Heart left ventricle (tissue), 16 donors: ENCODE data around the gene PTOV1. TPM values are rescaled to one million over a fixed set of nuclear protein-coding genes. Genes with fewer than 3 reads are reported as not detected.

Experiments used
- ATAC-seq, 4 donors: fragments of 200-7000 bp; cut with Tn5 transposase; one replicate each; pipeline ENCODE4 v1.9.1; 2020 to 2022; ENCODE audit warnings: moderate library complexity in 4 of 4, mild to moderate bottlenecking in 3 of 4, moderate number of reproducible peaks in 1 of 4
- DNase-seq, 5 donors: peaks; one replicate each; pipeline ENCODE4 v3.0.0-alpha.2; 2020
- H3K27ac ChIP-seq, 12 donors: fragments of 200-600 bp; sonication (generic) in 4 of 12; one replicate each; pipeline versions ENCODE4 v1.5.0 to v1.8.0; 2016 to 2022; ENCODE audit warnings: mild to moderate bottlenecking in 2 of 12
- H3K27me3 ChIP-seq, 9 donors: fragments of 200-600 bp; sonication (generic) in 2 of 9; one replicate each; pipeline versions ENCODE4 v1.5.1 to v1.8.0; 2016 to 2022; ENCODE audit warnings: mild to moderate bottlenecking in 3 of 9
- H3K36me3 ChIP-seq, 9 donors: fragments of 200-600 bp; sonication (generic) in 2 of 9; one replicate each; pipeline versions ENCODE4 v1.5.0 to v1.8.0; 2018 to 2022; ENCODE audit warnings: mild to moderate bottlenecking in 2 of 9
- H3K4me1 ChIP-seq, 12 donors: fragments of 200-600 bp; sonication (generic) in 4 of 12; one replicate each; pipeline versions ENCODE4 v1.5.0 to v1.8.0; 2016 to 2022; ENCODE audit warnings: mild to moderate bottlenecking in 3 of 12
- H3K4me3 ChIP-seq, 12 donors: fragments of 200-600 bp; sonication (generic) in 4 of 12; one replicate each; pipeline versions ENCODE4 v1.5.0 to v1.8.0; 2017 to 2022; ENCODE audit warnings: mild to moderate bottlenecking in 9 of 12, moderate library complexity in 4 of 12
- H3K9me3 ChIP-seq, 12 donors: fragments of 200-600 bp; sonication (generic) in 4 of 12; one replicate each; pipeline versions ENCODE4 v1.5.0 to v1.8.0; 2016 to 2022; ENCODE audit warnings: mild to moderate bottlenecking in 1 of 12
- CTCF ChIP-seq, 12 donors: fragments of 200-600 bp; sonication (generic) in 4 of 12; IDR thresholded peaks; one replicate each; pipeline versions ENCODE4 v1.5.0 to v1.8.0; 2018 to 2022; ENCODE audit warnings: antibody characterized with exemption in 12 of 12, mild to moderate bottlenecking in 5 of 12
- POLR2A ChIP-seq, 2 donors: fragments of 450-650 bp; IDR thresholded peaks; one replicate each; pipeline ENCODE4 v1.6.1; 2017; ENCODE audit warnings: antibody characterized with exemption in 2 of 2, mild to moderate bottlenecking in 2 of 2, moderate library complexity in 2 of 2
- WGBS, 4 donors: extraction: QIAGEN DNeasy Blood & Tissue Kit in 2 of 4; methylation state at CpG; one replicate each; pipeline versions ENCODE4 v1.1.5 to v1.1.7; 2013 to 2018; 5-methylcytosine and 5-hydroxymethylcytosine counted together
- intact Hi-C, 10 donors: fragments of 100-400 bp; cut with DNase I; formaldehyde crosslinking; loops; one replicate each; pipeline versions ENCODE4 v1.11.1 to v1.14.2; 2022
- polyA plus RNA-seq, 2 donors: library from polyadenylated mRNA; stranded (reverse); fragments of 200-250 nt; gene quantifications; one replicate each; pipeline ENCODE4 v1.2.3, GENCODE V29; 2013
- total RNA-seq, 9 donors: library from RNA; depleted of rRNA in 2 of 9; stranded (reverse); fragments of >200 nt in 2 of 9; fragmentation: NEBNext Ultra II Directional in 3 of 9; extraction: Animal tissue kit (Norgen Biotek cat#: 25700) in 3 of 9; gene quantifications; one replicate each; pipeline versions ENCODE4 v1.1.0 to v1.2.4, GENCODE V29; 2016 to 2023
- donor health status: ischemic (EF 13 %, LVEDD 7.1; RV severe dilation, severe dysfunction).
- donor health status: healthy with polysubstance abuse.
- donor health status: DM: no; HTN: yes; CAD: no.
- donor health status: DM: no; HTN: no; CAD: no.
- donor health status: ischemic (EF 25% LVEDD 6.9; RV normal size, moderate dysfunction).
- donor health status: ischemic (EF 25% LVEDD 5.7; RV mildly dilated, moderate dysfunction).
- donor health status: healthy.
- donor health status: DM: yes; HTN: yes; CAD: no.
- donor health status: ischemic (EF 35%, LVEDD 5.7; RV mildly dilated, moderate dysfunction).
- donor health status: nonischemic (EF 11% LVEDD 7.7; RV severe dilation, severe dysfunction).
- donor health status: DM: yes; HTN: yes; CAD: no.
- donor health status: PGD.
- donor health status: ischemic (EF 29% LVEDD 5.4; RV normal size, mild dysfunction).
- donor health status: nonischemic (EF 23%, LVEDD 6.1; RV moderate dilation, normal function).

PTOV1 gene
- total and polyA plus RNA-seq, 11 donors = 70.9 to 135 (median 91.5) TPM

- ATAC-seq = peak in 1 of 4 donors; percentile 11
- 77 to 92% (median 85%) methylated on average over 21 to 23 of the region's 23 CpGs for WGBS, 4 donors
- H3K27ac ChIP-seq = no peak overlapping the region
- TF ChIP-seq CTCF (IDR thresholded peaks at IDR 0.05) (no peak), POLR2A (IDR thresholded peaks at IDR 0.05) (no peak)
- DNase-seq = peak in 2 of 5 donors; percentile 24 to 54
- no peaks in the 10 kb centered on the region for H3K9me3 ChIP-seq
- H3K4me1 ChIP-seq = peaks cover 0 to 23% (median 11%) of the 10 kb centered on the region in 12 donors
- peaks cover 1 to 40% (median 25%) of the 10 kb centered on the region in 9 donors for H3K36me3 ChIP-seq
- peaks cover 0 to 11% (median 0%) of the 10 kb centered on the region in 9 donors for H3K27me3 ChIP-seq
- H3K4me3 ChIP-seq = no peak overlapping the region
- intact Hi-C loops = no loop called here
Observed at GRCh38 chr19:49889038-49889686, 38.2 kb downstream of the PTOV1 start.

- ATAC-seq = peak in 3 of 4 donors; percentile 55 to 67 (median 57)
- peak; percentile 75 to 90 (median 80) for DNase-seq
- 17 to 47% (median 24%) methylated on average over 10 to 71 of the region's 71 CpGs for WGBS, 4 donors
- Histone ChIP-seq H3K9me3 (no peaks in the 10 kb centered on the region), H3K27me3 (peaks cover 0 to 11% (median 0%) of the 10 kb centered on the region in 9 donors), H3K27ac (peak overlapping the region in 2 of 12 donors; percentile 4 to 54), H3K4me1 (peaks cover 0 to 23% (median 11%) of the 10 kb centered on the region in 12 donors), H3K36me3 (peaks cover 0 to 34% (median 19%) of the 10 kb centered on the region in 9 donors), H3K4me3 (peak overlapping the region in 10 of 12 donors; percentile 4 to 48 (median 30))
- intact Hi-C loops = no loop called here
- peak; percentile 65 to 89 (median 78) for TF ChIP-seq CTCF (IDR thresholded peaks at IDR 0.05)
- TF ChIP-seq POLR2A (IDR thresholded peaks at IDR 0.05) = no peak
Observed at GRCh38 chr19:49889687-49890348, 38.9 kb downstream of the PTOV1 start.

- peak in 2 of 4 donors; percentile 26 to 35 for ATAC-seq
- H3K27ac ChIP-seq = peak overlapping the region in 1 of 12 donors; percentile 54
- H3K4me3 ChIP-seq = peak overlapping the region in 10 of 12 donors; percentile 4 to 48 (median 30)
- intact Hi-C loops = no loop called here
- TF ChIP-seq POLR2A (IDR thresholded peaks at IDR 0.05) (no peak), CTCF (IDR thresholded peaks at IDR 0.05) (peak in 2 of 12 donors; percentile 6 to 35)
- H3K27me3 ChIP-seq = peaks cover 0 to 11% (median 0%) of the 10 kb centered on the region in 9 donors
- H3K9me3 ChIP-seq = no peaks in the 10 kb centered on the region
- peak in 2 of 5 donors; percentile 20 to 68 for DNase-seq
- H3K36me3 ChIP-seq = peaks cover 0 to 27% (median 11%) of the 10 kb centered on the region in 9 donors
- 7 to 21% (median 13%) methylated on average over 32 to 69 of the region's 69 CpGs for WGBS, 4 donors
- peaks cover 0 to 23% (median 11%) of the 10 kb centered on the region in 12 donors for H3K4me1 ChIP-seq
Observed at GRCh38 chr19:49890349-49891311, 39.7 kb downstream of the PTOV1 start.
